ENCODE results near the gene LSAMP.

DNA sequence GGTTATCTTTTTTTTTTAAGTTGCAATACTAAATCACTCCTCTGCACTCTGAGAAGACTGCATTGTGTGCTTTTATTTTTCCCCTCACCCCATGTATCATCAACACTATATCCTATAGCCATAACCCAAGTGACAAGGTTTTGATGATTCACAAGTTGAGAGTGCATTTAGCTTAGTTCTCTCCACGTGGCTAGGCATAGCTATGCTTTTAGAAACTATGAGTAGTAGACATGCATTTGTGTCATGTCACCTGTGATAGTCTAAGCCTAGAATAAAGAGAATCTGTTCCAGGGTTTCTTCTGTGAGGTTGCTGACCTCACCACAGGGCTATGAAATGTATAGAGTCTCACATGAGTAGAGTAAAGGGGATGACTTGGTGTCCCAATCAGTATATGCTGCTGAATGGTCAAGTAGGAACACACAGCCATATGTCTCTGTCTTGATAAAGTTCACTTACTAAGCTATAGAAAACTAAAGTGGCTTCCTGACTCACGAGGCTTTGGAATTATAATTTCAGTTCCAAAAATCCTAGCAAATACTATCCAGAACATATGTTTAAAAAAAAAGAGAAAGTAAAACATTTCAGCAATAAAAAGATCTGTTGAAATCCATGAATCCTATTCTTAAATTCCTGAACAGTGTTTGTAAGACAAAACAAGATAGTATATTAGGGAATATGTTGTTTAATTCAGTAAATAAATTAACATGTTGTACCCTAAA lies 206.3 kb downstream of the LSAMP start:
- TF ChIP-seq POLR2A (IDR thresholded peaks at IDR 0.05) (no peak), POLR2AphosphoS5 (IDR thresholded peaks at IDR 0.05) (no peak)
- TF ChIP-seq, protein P1, sequence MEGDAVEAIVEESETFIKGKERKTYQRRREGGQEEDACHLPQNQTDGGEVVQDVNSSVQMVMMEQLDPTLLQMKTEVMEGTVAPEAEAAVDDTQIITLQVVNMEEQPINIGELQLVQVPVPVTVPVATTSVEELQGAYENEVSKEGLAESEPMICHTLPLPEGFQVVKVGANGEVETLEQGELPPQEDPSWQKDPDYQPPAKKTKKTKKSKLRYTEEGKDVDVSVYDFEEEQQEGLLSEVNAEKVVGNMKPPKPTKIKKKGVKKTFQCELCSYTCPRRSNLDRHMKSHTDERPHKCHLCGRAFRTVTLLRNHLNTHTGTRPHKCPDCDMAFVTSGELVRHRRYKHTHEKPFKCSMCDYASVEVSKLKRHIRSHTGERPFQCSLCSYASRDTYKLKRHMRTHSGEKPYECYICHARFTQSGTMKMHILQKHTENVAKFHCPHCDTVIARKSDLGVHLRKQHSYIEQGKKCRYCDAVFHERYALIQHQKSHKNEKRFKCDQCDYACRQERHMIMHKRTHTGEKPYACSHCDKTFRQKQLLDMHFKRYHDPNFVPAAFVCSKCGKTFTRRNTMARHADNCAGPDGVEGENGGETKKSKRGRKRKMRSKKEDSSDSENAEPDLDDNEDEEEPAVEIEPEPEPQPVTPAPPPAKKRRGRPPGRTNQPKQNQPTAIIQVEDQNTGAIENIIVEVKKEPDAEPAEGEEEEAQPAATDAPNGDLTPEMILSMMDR (IDR thresholded peaks at IDR 0.05) = no peak
